GM12892 (cell line): ENCODE results near the gene CNTNAP2.

ENCODE experiments used
- POLR2A ChIP-seq: IDR thresholded peaks from 2 replicates; pipeline ENCODE4 v1.6.1; 2011; ENCODE audit warnings: low read depth, low read length, control low read depth
- POLR2AphosphoS5 ChIP-seq: IDR thresholded peaks from 2 replicates; pipeline ENCODE4 v1.6.1; 2011; ENCODE audit warnings: low read depth, low read length, control low read depth
- TAF1 ChIP-seq: IDR thresholded peaks from 2 replicates; pipeline ENCODE4 v1.6.1; 2011; ENCODE audit warnings: low read depth, mild to moderate bottlenecking, control low read depth, low read length, borderline replicate concordance

GRCh38 chr7:146741911-146742310 lies 625.3 kb downstream of the CNTNAP2 start:
- TF ChIP-seq POLR2A (no peak), POLR2AphosphoS5 (no peak), TAF1 (no peak)
